Hepatocyte (in vitro differentiated cells): ENCODE measurements around the gene SCGB1A1. TPM values are rescaled to one million over a fixed set of nuclear protein-coding genes. Genes with fewer than 3 reads are reported as not detected.

Experiments
- DNase-seq: peaks from one replicate; pipeline ENCODE4 v3.0.0-alpha.2; 2016; ENCODE audit warnings: low spot score
- H2AFZ ChIP-seq: fragments of 200-600 bp; sonication (generic); 2 replicates; pipeline ENCODE4 v1.6.0; 2016; ENCODE audit warnings: antibody characterized with exemption, mild to moderate bottlenecking
- H3K27ac ChIP-seq: fragments of 200-600 bp; sonication (generic); 2 replicates; pipeline ENCODE4 v1.5.1; 2016; ENCODE audit warnings: mild to moderate bottlenecking
- H3K27me3 ChIP-seq: fragments of 200-600 bp; sonication (generic); 2 replicates; pipeline ENCODE4 v1.6.1; 2016
- H3K36me3 ChIP-seq: fragments of 200-600 bp; sonication (generic); replicated peaks from 2 replicates; pipeline ENCODE4 v1.5.1; 2016; ENCODE audit warnings: low read depth; ENCODE audit not compliant: insufficient read depth
- H3K4me1 ChIP-seq: fragments of 200-600 bp; sonication (generic); 2 replicates; pipeline ENCODE4 v1.5.1; 2016; ENCODE audit warnings: mild to moderate bottlenecking, moderate library complexity; ENCODE audit not compliant: insufficient read depth
- H3K4me2 ChIP-seq: fragments of 200-600 bp; sonication (generic); 2 replicates; pipeline ENCODE4 v1.6.0; 2016
- H3K4me3 ChIP-seq: fragments of 200-600 bp; sonication (generic); 2 replicates; pipeline ENCODE4 v1.5.1; 2016; ENCODE audit warnings: mild to moderate bottlenecking
- H3K79me2 ChIP-seq: fragments of 200-600 bp; sonication (generic); 2 replicates; pipeline ENCODE4 v1.6.0; 2017; ENCODE audit warnings: mild to moderate bottlenecking
- H3K9me2 ChIP-seq: fragments of 200-600 bp; sonication (generic); replicated peaks from 2 replicates; pipeline ENCODE4 v1.6.0; 2017; ENCODE audit warnings: mild to moderate bottlenecking; ENCODE audit not compliant: insufficient read depth
- H3K9me3 ChIP-seq: fragments of 200-600 bp; sonication (generic); 2 replicates; pipeline ENCODE4 v1.5.1; 2016; ENCODE audit warnings: low read depth, mild to moderate bottlenecking
- H4K20me1 ChIP-seq: fragments of 200-600 bp; sonication (generic); 2 replicates; pipeline ENCODE4 v1.6.0; 2016; ENCODE audit warnings: mild to moderate bottlenecking; ENCODE audit not compliant: insufficient read depth, poor library complexity, severe bottlenecking
- CTCF ChIP-seq: fragments of 200-600 bp; sonication (generic); IDR thresholded peaks from 2 replicates; pipeline ENCODE4 v1.5.1; 2016; ENCODE audit warnings: antibody characterized with exemption, mild to moderate bottlenecking; ENCODE audit not compliant: poor library complexity
- EZH2 ChIP-seq: fragments of 200-600 bp; sonication (generic); IDR thresholded peaks from 2 replicates; pipeline ENCODE4 v1.6.1; 2016; ENCODE audit warnings: antibody characterized with exemption, mild to moderate bottlenecking, borderline replicate concordance
- EZH2phosphoT487 ChIP-seq: fragments of 200-600 bp; sonication (generic); IDR thresholded peaks from one replicate; pipeline ENCODE4 v1.6.1; 2018; ENCODE audit warnings: antibody characterized with exemption, mild to moderate bottlenecking, low read depth, moderate library complexity; ENCODE audit not compliant: unreplicated experiment, severe bottlenecking
- WGBS: methylation state at CpG from one replicate; pipeline ENCODE4 v1.1.6; 2016; ENCODE audit warnings: low lambda C conversion rate; ENCODE audit errors: missing lambda C conversion rate; 5-methylcytosine and 5-hydroxymethylcytosine counted together
- polyA plus RNA-seq: library from polyadenylated mRNA; unstranded; fragments of >200 nt; fragmentation: Nextera tagmentation; extraction: Ambion mirVana; gene quantifications from 2 replicates; pipeline ENCODE4 v1.2.1, GENCODE V29; 2016
- total RNA-seq: library from RNA; depleted of rRNA; stranded (reverse); fragments of >200 nt; gene quantifications from 2 replicates; pipeline ENCODE4 v1.2.3, GENCODE V29; 2014

Gene SCGB1A1
- total and polyA plus RNA-seq, 2 experiments from 2014 or later, result not detected

- no peak for TF ChIP-seq EZH2phosphoT487
- no peak for TF ChIP-seq CTCF
- no peak for TF ChIP-seq EZH2
- Histone ChIP-seq H3K27ac (peak overlapping the region; percentile 96), H3K4me1 (peaks cover 65% of the 10 kb centered on the region), H3K4me3 (no peak overlapping the region), H2AFZ (no peak overlapping the region), H3K9me3 (no peaks in the 10 kb centered on the region), H3K9me2 (no peaks in the 10 kb centered on the region), H4K20me1 (no peaks in the 10 kb centered on the region), H3K79me2 (no peaks in the 10 kb centered on the region), H3K36me3 (no peaks in the 10 kb centered on the region), H3K27me3 (no peaks in the 10 kb centered on the region), H3K4me2 (peak overlapping the region; percentile 20)
- WGBS, result 51% methylated on average over 22 of the region's 22 CpGs
- DNase-seq, result peak; percentile 59
Observed at GRCh38 chr11:62398011-62398994, 20.5 kb upstream of the SCGB1A1 start.

GRCh38 chr11:62399172-62399877 lies 19.5 kb upstream of the SCGB1A1 start:
- no peaks in the 10 kb centered on the region for H3K9me2 ChIP-seq
- H3K9me3 ChIP-seq, result no peaks in the 10 kb centered on the region
- no peak overlapping the region for H2AFZ ChIP-seq
- no peak overlapping the region for H3K4me3 ChIP-seq
- H3K4me2 ChIP-seq, result peak overlapping the region; percentile 20
- WGBS, result 67% methylated on average over 10 of the region's 10 CpGs
- no peak for DNase-seq
- H4K20me1 ChIP-seq, result no peaks in the 10 kb centered on the region
- H3K79me2 ChIP-seq, result no peaks in the 10 kb centered on the region
- no peaks in the 10 kb centered on the region for H3K36me3 ChIP-seq
- no peaks in the 10 kb centered on the region for H3K27me3 ChIP-seq
- no peak for TF ChIP-seq EZH2phosphoT487
- TF ChIP-seq CTCF, result no peak
- TF ChIP-seq EZH2, result no peak
- H3K4me1 ChIP-seq, result peaks cover 65% of the 10 kb centered on the region
- peak overlapping the region; percentile 96 for H3K27ac ChIP-seq

- Histone ChIP-seq H3K4me1 (peaks cover 65% of the 10 kb centered on the region), H3K4me3 (no peak overlapping the region), H3K27ac (peak overlapping the region; percentile 96), H2AFZ (no peak overlapping the region), H3K36me3 (no peaks in the 10 kb centered on the region), H3K79me2 (no peaks in the 10 kb centered on the region), H4K20me1 (no peaks in the 10 kb centered on the region), H3K9me2 (no peaks in the 10 kb centered on the region), H3K27me3 (no peaks in the 10 kb centered on the region), H3K4me2 (peak overlapping the region; percentile 40), H3K9me3 (no peaks in the 10 kb centered on the region)
- WGBS, result 55% methylated on average over 7 of the region's 7 CpGs
- DNase-seq, result peak; percentile 67
- no peak for TF ChIP-seq EZH2
- TF ChIP-seq CTCF, result peak; percentile 13
- TF ChIP-seq EZH2phosphoT487, result no peak
Observed at GRCh38 chr11:62399878-62400266, 19.0 kb upstream of the SCGB1A1 start.
